ENCODE data around the gene HID1.

DNA sequence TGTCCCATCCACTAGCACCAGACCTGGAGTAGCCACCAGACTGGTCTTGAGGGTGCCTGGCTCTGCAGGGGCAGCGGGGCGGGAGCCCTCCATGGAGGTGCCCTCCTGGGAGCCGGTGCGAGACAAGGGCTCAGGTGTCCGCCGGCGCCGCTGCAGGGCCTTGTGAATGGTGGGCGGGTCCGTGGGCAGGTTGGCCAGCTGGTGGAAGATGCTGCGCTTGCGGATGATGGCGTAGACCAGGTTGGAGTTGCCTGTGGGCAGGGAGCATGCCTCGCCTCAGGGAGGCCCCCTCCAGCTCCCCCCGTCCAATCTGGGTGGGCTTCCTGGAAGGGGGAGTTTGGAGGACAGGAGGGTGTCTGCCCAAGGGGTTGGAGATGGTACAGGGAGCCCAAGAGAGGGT is 18.4 kb downstream of the HID1 start:
- TF ChIP-seq CREB5 (CRISPR knock-in tag; IDR thresholded peaks at IDR 0.05; ENCODE audit: low read depth) (no peak), PPARA (CRISPR knock-in tag; IDR thresholded peaks at IDR 0.05; ENCODE audit: borderline replicate concordance) (no peak), TCF4 (CRISPR knock-in tag; IDR thresholded peaks at IDR 0.05; ENCODE audit: borderline replicate concordance) (no peak), ZC3H10 (CRISPR knock-in tag; IDR thresholded peaks at IDR 0.05) (no peak), ZFP30 (CRISPR knock-in tag; IDR thresholded peaks at IDR 0.05) (no peak), ZNF70 (CRISPR knock-in tag; IDR thresholded peaks at IDR 0.05) (no peak), ARNTL (CRISPR knock-in tag; IDR thresholded peaks at IDR 0.05; ENCODE audit: borderline replicate concordance, low read depth) (no peak), ZFP3 (CRISPR knock-in tag; IDR thresholded peaks at IDR 0.05) (no peak), RARB (CRISPR knock-in tag; IDR thresholded peaks at IDR 0.05) (no peak), TSHZ2 (CRISPR knock-in tag; IDR thresholded peaks at IDR 0.05) (no peak), TOX (CRISPR knock-in tag; IDR thresholded peaks at IDR 0.05; ENCODE audit: borderline replicate concordance) (no peak), OSR1 (CRISPR knock-in tag; IDR thresholded peaks at IDR 0.05) (no peak), ZNF565 (CRISPR knock-in tag; conservative IDR thresholded peaks at IDR 0.05; ENCODE audit: low read depth) (no peak)
- TF ChIP-seq, protein P1, sequence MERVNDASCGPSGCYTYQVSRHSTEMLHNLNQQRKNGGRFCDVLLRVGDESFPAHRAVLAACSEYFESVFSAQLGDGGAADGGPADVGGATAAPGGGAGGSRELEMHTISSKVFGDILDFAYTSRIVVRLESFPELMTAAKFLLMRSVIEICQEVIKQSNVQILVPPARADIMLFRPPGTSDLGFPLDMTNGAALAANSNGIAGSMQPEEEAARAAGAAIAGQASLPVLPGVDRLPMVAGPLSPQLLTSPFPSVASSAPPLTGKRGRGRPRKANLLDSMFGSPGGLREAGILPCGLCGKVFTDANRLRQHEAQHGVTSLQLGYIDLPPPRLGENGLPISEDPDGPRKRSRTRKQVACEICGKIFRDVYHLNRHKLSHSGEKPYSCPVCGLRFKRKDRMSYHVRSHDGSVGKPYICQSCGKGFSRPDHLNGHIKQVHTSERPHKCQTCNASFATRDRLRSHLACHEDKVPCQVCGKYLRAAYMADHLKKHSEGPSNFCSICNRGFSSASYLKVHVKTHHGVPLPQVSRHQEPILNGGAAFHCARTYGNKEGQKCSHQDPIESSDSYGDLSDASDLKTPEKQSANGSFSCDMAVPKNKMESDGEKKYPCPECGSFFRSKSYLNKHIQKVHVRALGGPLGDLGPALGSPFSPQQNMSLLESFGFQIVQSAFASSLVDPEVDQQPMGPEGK (CRISPR knock-in tag; IDR thresholded peaks at IDR 0.05; ENCODE audit: borderline replicate concordance), result no peak

All from SK-N-SH treated with all-trans-retinoic acid at 6 μM for 48 hours (cell line).